Erythroblast (primary cell): ENCODE data around the gene CTNNA2.

Experiments
- GATA1 ChIP-seq: IDR thresholded peaks from 2 replicates; pipeline ENCODE4 v1.6.1; 2011; ENCODE audit warnings: low read depth, mild to moderate bottlenecking, control low read depth, low read length, moderate library complexity
- POLR2A ChIP-seq: IDR thresholded peaks from 2 replicates; pipeline ENCODE4 v1.6.1; 2011; ENCODE audit warnings: mild to moderate bottlenecking, low read length

DNA sequence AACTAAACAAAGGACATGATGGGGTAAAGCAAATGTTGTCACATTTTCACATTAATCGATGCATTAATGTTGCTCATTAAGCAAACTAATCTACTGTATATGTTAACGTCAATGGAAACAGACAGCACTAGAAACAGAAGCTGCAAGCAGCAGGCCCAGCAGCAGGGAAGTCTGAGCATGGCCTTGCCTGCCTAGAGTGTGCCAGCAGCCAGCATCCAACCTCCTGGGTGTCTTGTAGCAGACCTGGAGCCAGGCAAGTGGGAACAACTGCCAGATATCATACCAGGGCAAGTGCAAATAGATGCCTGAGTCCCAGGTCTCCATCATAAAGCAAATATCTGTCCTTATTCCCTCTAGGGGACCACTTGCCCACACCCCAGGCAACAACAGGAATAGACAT, 472.7 kb downstream of the CTNNA2 start:
- no peak for TF ChIP-seq POLR2A
- no peak for TF ChIP-seq GATA1
